ENCODE results near the gene SSPN. TPM values are rescaled to one million over a fixed set of nuclear protein-coding genes. Genes with fewer than 3 reads are reported as not detected.

The SSPN gene
- total RNA-seq, 1 donor from 2014 or later, result 1.7 TPM

- H3K27me3 ChIP-seq (ENCODE audit: control insufficient read depth, insufficient read depth, low read length), result no peaks in the 10 kb centered on the region
- TF ChIP-seq CTCF (IDR thresholded peaks at IDR 0.05; ENCODE audit: insufficient read depth, low read length, poor library complexity, severe bottlenecking), result no peak
- no peaks in the 10 kb centered on the region for H3K36me3 ChIP-seq (ENCODE audit: control insufficient read depth, insufficient read depth, low read length)
- no peak for DNase-seq (ENCODE audit: low read depth)
- no peak overlapping the region for H3K4me3 ChIP-seq (ENCODE audit: low read depth, low read length)
Measured at GRCh38 chr12:26242683-26243082, 47.3 kb downstream of the SSPN start.

- DNase-seq (ENCODE audit: low read depth), result no peak
- Histone ChIP-seq H3K36me3 (ENCODE audit: control insufficient read depth, insufficient read depth, low read length) (no peaks in the 10 kb centered on the region), H3K27me3 (ENCODE audit: control insufficient read depth, insufficient read depth, low read length) (no peaks in the 10 kb centered on the region), H3K4me3 (ENCODE audit: low read depth, low read length) (no peak overlapping the region)
- no peak for TF ChIP-seq CTCF (IDR thresholded peaks at IDR 0.05; ENCODE audit: insufficient read depth, low read length, poor library complexity, severe bottlenecking)
Measured at GRCh38 chr12:26244503-26244902, 49.1 kb downstream of the SSPN start.

- no peaks in the 10 kb centered on the region for H3K27me3 ChIP-seq (ENCODE audit: control insufficient read depth, insufficient read depth, low read length)
- H3K36me3 ChIP-seq (ENCODE audit: control insufficient read depth, insufficient read depth, low read length), result no peaks in the 10 kb centered on the region
- DNase-seq (ENCODE audit: low read depth), result no peak
- H3K4me3 ChIP-seq (ENCODE audit: low read depth, low read length), result no peak overlapping the region
- no peak for TF ChIP-seq CTCF (IDR thresholded peaks at IDR 0.05; ENCODE audit: insufficient read depth, low read length, poor library complexity, severe bottlenecking)
Measured at GRCh38 chr12:26245175-26245942, 50.0 kb downstream of the SSPN start.

GRCh38 chr12:26246483-26247164, 51.3 kb downstream of the SSPN start:
- no peak overlapping the region for H3K4me3 ChIP-seq (ENCODE audit: low read depth, low read length)
- H3K36me3 ChIP-seq (ENCODE audit: control insufficient read depth, insufficient read depth, low read length), result no peaks in the 10 kb centered on the region
- no peak for TF ChIP-seq CTCF (IDR thresholded peaks at IDR 0.05; ENCODE audit: insufficient read depth, low read length, poor library complexity, severe bottlenecking)
- DNase-seq (ENCODE audit: low read depth), result no peak
- no peaks in the 10 kb centered on the region for H3K27me3 ChIP-seq (ENCODE audit: control insufficient read depth, insufficient read depth, low read length)

- Histone ChIP-seq H3K27me3 (ENCODE audit: control insufficient read depth, insufficient read depth, low read length) (no peaks in the 10 kb centered on the region), H3K36me3 (ENCODE audit: control insufficient read depth, insufficient read depth, low read length) (no peaks in the 10 kb centered on the region), H3K4me3 (ENCODE audit: low read depth, low read length) (no peak overlapping the region)
- DNase-seq (ENCODE audit: low read depth), result no peak
- no peak for TF ChIP-seq CTCF (IDR thresholded peaks at IDR 0.05; ENCODE audit: insufficient read depth, low read length, poor library complexity, severe bottlenecking)
Measured at GRCh38 chr12:26247873-26248272, 52.5 kb downstream of the SSPN start.

Measured in kidney epithelial cell (primary cell).